GM10266 (cell line): ENCODE results near the gene CABCOCO1.

Experiments used
- DNase-seq: peaks from one replicate; pipeline ENCODE4 v3.0.0; 2012; ENCODE audit errors: extremely low spot score
- CTCF ChIP-seq: IDR thresholded peaks from 2 replicates; pipeline ENCODE4 v1.5.1; 2012; ENCODE audit warnings: mild to moderate bottlenecking, low read depth; ENCODE audit not compliant: control insufficient read depth, insufficient read depth; ENCODE audit errors: missing control alignments

CABCOCO1 gene

GRCh38 chr10:61669161-61669725 is 6.5 kb downstream of the CABCOCO1 start:
- DNase-seq = no peak
- no peak for TF ChIP-seq CTCF

- no peak for DNase-seq
Measured at GRCh38 chr10:61669849-61670248, 7.1 kb downstream of the CABCOCO1 start.

GRCh38 chr10:61673360-61673759 is 10.6 kb downstream of the CABCOCO1 start:
- no peak for DNase-seq
- TF ChIP-seq CTCF = no peak

More at GRCh38 chr10:61669849-61670248, 7.1 kb downstream of the CABCOCO1 start:
- no peak for TF ChIP-seq CTCF

GRCh38 chr10:61682323-61682722 is 19.6 kb downstream of the CABCOCO1 start:
- DNase-seq = no peak
- no peak for TF ChIP-seq CTCF

GRCh38 chr10:61683319-61683718 is 20.6 kb downstream of the CABCOCO1 start:
- no peak for TF ChIP-seq CTCF
- no peak for DNase-seq

- no peak for DNase-seq
Measured at GRCh38 chr10:61684894-61685507, 22.3 kb downstream of the CABCOCO1 start.

More at GRCh38 chr10:61684894-61685507, 22.3 kb downstream of the CABCOCO1 start:
- TF ChIP-seq CTCF = no peak
